Stimulated activated CD4-positive, alpha-beta T cell treated with anti-CD3 and anti-CD28 coated beads, Interleukin-1b, Interleukin-23, amount 100 ng/mL, for 24 hours (primary cell): ENCODE measurements around the gene ITGAE.
A peak's percentile ranks its signal among the peaks of the same experiment; 100 is the strongest.
"Not testable (repeated sequence)": the region's sequence is repeated elsewhere in the genome, so short reads cannot be mapped to it uniquely, and the experiment has no call there.

Experiments used
- DNase-seq, 4 experiments: peaks; one replicate each; pipeline ENCODE4 v3.0.0-alpha.2; 2020; ENCODE audit warnings: low read depth in 4 of 4, low spot score in 1 of 4

The ITGAE gene

GRCh38 chr17:3730881-3731429 is 70.0 kb downstream of the ITGAE start:
- DNase-seq, result no peak

- DNase-seq, result no peak
These were observed 71.1 kb downstream of the ITGAE start for GRCh38 chr17:3729881-3730280.

- not testable (repeated sequence) for DNase-seq
These were observed 72.9 kb downstream of the ITGAE start for GRCh38 chr17:3728099-3728498.

GRCh38 chr17:3727041-3727440 is 73.9 kb downstream of the ITGAE start:
- no peak for DNase-seq

- DNase-seq, result no peak
These were observed 76.5 kb downstream of the ITGAE start for GRCh38 chr17:3724378-3725077.

- peak; percentile 83 to 90 (median 88) for DNase-seq
These were observed 77.2 kb downstream of the ITGAE start, which contains the start of gene HASPIN for GRCh38 chr17:3723556-3724377. HASPIN (plus strand) TSS chr17:3723903; CDS start chr17:3723936, 33 bp downstream.

- DNase-seq, result no peak
These were observed 77.8 kb downstream of the ITGAE start for GRCh38 chr17:3723188-3723555.

- DNase-seq, result no peak
These were observed 78.3 kb downstream of the ITGAE start for GRCh38 chr17:3722716-3723115.

- no peak for DNase-seq
These were observed 81.7 kb downstream of the ITGAE start for GRCh38 chr17:3719265-3719664.

GRCh38 chr17:3718201-3718600 is 82.8 kb downstream of the ITGAE start:
- DNase-seq, result no peak

- DNase-seq, result no peak
These were observed 85.7 kb downstream of the ITGAE start for GRCh38 chr17:3715296-3715695.

- no peak for DNase-seq
These were observed 88.1 kb downstream of the ITGAE start for GRCh38 chr17:3712811-3713463.

- peak in 3 of 4 experiments; percentile 47 to 65 (median 49) for DNase-seq
These were observed 90.0 kb downstream of the ITGAE start for GRCh38 chr17:3710951-3711383.

GRCh38 chr17:3708366-3708765 is 92.6 kb downstream of the ITGAE start:
- DNase-seq, result no peak

GRCh38 chr17:3705718-3705984 is 95.3 kb downstream of the ITGAE start:
- DNase-seq, result not testable (repeated sequence)

- no peak for DNase-seq
These were observed 95.9 kb downstream of the ITGAE start for GRCh38 chr17:3704931-3705717.

GRCh38 chr17:3702041-3702539 is 98.9 kb downstream of the ITGAE start:
- not testable (repeated sequence) for DNase-seq

GRCh38 chr17:3699951-3700350 is 101.0 kb downstream of the ITGAE start:
- no peak for DNase-seq

- no peak for DNase-seq
These were observed 102.8 kb downstream of the ITGAE start for GRCh38 chr17:3698139-3698538.

GRCh38 chr17:3697103-3697476 is 103.9 kb downstream of the ITGAE start:
- no peak for DNase-seq
